HG02763 (cell line): Measurements from ENCODE around the gene GTF3C1.

Experiments
- ATAC-seq: cut with Tn5 transposase; IDR thresholded peaks from one replicate; pipeline ENCODE4 v1.9.1; 2021; ENCODE audit warnings: mild to moderate bottlenecking, moderate library complexity; ENCODE audit not compliant: unreplicated experiment

GTF3C1 gene

GRCh38 chr16:27489421-27489820, 60.3 kb downstream of the GTF3C1 start:
- ATAC-seq = no peak

- ATAC-seq = no peak
Measured at GRCh38 chr16:27486760-27487159, 63.0 kb downstream of the GTF3C1 start.

DNA sequence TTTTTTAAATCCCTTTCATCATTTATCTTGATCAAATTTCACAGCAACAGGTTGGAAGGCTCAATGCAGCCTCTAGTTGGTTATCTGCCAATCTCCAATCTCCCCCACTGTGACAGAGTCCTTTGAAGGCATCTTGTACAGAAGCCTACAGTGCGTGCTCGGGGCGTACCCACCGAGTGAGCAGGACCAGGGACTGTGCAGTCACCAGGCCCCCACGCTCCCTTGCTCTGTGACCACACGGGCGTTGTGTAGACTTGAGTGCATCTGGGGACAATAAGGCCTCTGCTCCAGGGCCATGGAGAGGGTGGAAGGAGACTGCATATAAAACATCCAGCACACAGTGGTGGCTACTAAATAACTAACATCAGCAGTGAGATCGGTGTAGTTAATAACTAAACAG, 63.4 kb downstream of the GTF3C1 start:
- no peak for ATAC-seq

GRCh38 chr16:27485811-27486210, 63.9 kb downstream of the GTF3C1 start:
- ATAC-seq = no peak

GRCh38 chr16:27485126-27485525, 64.6 kb downstream of the GTF3C1 start:
- ATAC-seq = no peak

GRCh38 chr16:27483624-27484023, 66.1 kb downstream of the GTF3C1 start:
- ATAC-seq = no peak

DNA sequence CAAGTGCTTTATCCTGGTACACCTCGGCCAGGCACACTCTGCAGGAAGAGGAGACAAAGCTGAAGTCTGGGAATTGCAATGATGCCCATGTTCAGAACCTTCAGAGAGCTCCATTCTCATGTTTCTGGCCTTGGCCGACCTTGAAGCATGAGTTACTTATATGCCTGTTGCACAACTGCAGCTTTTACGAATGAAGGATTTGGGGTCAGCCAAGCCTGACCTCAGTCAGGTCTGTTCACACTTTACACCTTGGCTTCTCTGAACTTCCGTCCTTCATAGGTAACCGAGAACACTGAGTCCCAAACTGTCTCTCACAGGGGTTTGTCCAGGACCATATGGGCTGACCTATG, 66.7 kb downstream of the GTF3C1 start:
- no peak for ATAC-seq

DNA sequence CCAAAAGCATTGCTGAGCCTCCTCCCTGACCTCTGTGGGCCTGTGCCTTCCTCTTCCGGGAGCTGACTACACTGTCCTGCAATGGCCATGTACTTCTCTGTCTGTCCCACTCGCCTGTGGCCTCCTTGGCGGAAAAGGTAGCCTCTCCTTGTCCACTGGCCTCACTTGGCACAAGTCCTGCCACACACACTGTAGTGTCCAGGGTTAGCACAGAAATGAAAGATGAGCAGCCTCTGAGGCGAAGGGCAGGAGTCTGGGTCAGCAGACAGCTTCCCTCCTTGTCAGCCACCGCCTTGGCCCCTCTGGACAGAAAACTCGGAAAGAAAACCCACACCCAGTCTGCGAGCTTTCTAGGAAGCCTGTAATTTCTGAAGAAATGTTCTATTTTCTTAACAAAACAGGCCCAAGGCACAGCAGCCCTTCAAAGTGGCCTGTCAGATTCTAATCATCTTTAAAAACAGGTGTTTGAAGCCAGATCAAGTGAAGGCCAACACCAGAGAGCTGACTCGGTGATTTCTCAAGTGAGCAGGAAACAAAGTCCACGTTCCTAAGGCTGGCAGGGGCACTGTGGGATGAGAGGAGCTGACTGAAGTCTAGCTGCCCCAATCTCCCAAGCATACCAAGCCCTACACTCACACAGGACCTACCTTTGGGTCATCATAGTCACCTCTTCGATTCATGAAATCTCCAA, 67.2 kb downstream of the GTF3C1 start:
- no peak for ATAC-seq

- no peak for ATAC-seq
Measured at GRCh38 chr16:27481282-27481934, 68.3 kb downstream of the GTF3C1 start.

GRCh38 chr16:27480761-27481160, 69.0 kb downstream of the GTF3C1 start:
- ATAC-seq = no peak

DNA sequence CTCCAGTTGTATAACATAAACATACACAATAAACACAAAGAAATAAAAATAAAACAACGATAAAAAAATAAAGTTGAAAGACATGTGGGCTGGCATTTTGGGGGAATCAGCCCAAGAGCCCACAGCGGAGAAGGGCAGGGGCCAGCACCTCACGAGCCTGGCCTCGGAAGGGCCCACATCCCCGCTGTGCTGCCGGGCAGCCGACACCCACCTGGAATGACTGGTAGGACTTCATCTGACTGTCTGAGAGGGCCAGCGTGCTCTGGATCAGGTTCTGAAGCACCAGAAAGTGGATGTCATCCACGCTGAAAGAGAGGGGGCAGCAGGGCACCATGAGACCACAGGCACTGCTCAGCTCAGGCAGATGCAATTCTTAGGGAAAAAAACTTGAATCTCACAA, 73.5 kb downstream of the GTF3C1 start:
- ATAC-seq = no peak

- no peak for ATAC-seq
Measured at GRCh38 chr16:27475561-27475960, 74.2 kb downstream of the GTF3C1 start.

DNA sequence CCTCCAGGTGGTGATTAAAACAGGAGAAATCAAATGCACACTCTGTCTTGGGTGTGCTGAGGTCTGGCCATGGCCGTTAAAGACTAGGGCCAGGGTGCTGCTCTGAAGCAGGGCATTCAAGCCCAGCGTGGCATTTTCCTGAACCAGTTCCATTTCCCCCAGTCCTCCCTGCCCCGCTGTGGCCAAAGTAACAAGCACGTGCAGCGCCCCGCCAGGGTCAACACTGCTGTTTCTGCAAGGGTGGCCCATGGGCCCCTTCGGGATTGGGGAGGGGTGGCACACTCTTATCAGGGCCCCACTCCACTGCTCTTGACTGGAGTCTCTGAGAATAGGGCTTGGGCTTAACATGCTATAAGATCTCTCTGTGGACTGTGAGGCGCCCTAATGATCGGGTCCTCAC, 74.8 kb downstream of the GTF3C1 start:
- ATAC-seq = no peak

DNA sequence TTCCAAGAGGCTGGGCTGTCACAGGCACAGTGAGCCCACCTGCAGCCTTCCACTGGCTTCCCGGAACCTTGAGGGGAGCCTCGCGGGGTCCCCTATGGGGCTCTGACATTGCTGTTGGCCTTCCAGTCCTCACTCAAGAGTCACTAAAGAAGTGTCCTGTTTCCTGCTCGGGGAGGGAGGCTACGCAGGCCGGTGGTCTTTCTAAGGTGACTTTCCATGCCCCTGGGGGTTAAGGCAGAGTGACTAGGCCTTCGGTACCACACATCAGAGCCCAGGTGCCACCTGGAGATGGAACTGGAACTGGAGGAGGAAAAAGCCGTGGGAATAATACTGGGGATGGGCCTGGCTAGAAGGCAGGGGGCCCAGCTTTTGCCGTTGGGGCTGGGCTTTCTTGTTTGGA, 75.7 kb downstream of the GTF3C1 start:
- no peak for ATAC-seq

- no peak for ATAC-seq
Measured at GRCh38 chr16:27473101-27473900, 76.4 kb downstream of the GTF3C1 start.

DNA sequence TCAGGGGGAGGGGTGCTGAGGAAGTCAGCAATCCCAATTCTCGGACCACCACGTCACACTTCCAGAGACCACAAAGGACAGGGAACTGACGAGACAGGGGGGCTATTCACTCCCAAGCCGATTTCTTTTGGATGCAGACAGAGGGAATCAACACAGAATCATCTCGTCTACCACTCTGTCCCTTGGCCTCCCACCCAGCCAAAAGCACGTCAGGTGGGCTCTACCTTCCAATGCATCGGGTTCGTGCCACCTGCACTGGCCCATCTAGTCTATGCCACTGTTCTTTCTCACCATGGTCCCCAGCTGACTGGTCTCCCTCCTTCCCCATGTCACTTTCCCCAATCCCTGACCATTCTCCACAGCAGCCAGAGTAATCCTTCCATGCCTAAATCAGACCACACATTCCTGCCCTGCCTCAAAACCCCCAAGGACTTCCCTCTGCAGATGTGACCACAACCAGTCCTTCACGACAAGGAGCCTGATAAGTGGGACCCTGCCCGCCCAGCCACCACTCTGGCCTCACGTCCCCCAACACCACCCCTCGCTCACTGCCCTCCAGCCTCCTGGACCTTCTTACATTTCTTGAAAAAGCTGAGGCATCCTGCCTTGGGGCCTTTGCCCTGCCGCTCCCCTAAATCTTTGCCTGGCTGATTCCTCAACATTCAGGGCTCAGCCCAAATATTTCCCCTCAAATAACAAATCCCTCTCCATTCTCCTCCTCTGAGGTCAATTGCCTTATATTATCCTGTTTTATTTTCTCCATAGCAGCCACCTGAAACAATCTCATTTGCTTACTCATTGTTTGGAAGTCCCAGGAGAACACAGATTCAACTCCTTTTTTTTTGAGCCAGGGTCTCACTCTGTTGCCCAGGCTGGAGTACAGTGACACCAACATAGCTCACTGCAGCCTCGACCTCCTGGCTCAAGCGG, 77.4 kb downstream of the GTF3C1 start:
- ATAC-seq = no peak

DNA sequence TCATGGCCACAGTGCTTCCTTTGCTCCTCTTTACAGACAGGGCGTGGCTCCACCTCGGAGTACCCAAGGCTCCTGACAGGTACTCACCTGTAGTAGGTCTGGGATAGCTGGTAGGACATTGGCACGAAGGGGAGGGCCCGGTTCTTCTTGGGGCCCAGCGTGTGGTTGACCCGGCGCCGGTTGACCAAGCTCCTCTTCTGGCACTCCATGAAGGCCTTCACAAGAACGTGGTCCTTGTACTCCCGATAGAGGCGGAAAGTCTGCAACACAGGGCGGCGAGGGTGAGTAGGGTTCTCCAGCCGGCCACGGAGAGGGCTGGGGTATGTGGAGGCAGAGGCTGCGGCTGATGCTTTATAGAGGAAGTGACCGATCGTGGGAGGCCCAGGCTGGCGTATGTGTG, 78.1 kb downstream of the GTF3C1 start:
- no peak for ATAC-seq

- ATAC-seq = no peak
Measured at GRCh38 chr16:27470567-27471431, 78.9 kb downstream of the GTF3C1 start.

DNA sequence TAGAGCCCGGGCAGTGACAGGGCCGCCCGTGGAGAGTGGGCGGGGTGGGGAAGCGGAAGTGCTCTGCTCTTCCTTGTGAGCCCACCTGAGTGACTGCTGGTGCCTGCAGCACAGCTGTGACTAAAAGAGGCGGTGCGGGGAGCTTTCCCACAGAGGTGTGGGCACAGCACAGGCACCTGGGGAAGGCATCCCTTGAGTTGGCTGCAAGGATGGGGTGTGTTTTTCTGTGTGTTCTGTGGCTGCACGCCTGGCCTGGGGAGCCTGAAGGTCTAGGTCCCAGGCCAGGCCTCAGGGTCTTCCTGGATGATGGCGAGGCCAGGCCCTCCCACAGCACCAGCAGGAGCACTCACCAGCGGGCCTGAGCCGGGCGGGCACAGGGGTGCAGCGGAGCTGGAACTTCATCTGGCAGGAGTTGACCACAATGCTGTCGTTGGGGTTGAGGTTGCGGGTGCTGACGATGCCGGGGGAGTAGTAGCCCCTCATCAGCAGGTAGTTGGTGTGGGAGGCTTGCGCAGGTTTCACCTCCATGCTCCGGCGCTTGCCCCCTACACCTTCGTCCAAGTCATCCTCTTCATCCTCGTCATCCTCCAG, 80.7 kb downstream of the GTF3C1 start:
- ATAC-seq = no peak

GRCh38 chr16:27465483-27465879, 84.2 kb downstream of the GTF3C1 start:
- ATAC-seq = no peak
